Cardiac muscle cell (in vitro differentiated cells and primary cell): ENCODE data around the gene GJA3. TPM values are rescaled to one million over a fixed set of nuclear protein-coding genes. Genes with fewer than 3 reads are reported as not detected.

Experiments
- DNase-seq, 2 donors: peaks; one replicate each; pipeline versions ENCODE4 v3.0.0 to v3.0.0-alpha.2; 2010 to 2017; ENCODE audit warnings: low read depth in 1 of 2, low spot score in 1 of 2
- H3K27ac ChIP-seq: fragments of 200-600 bp; sonication (generic); 2 replicates; pipeline ENCODE4 v1.5.1; 2016
- H3K27me3 ChIP-seq: fragments of 200-600 bp; sonication (generic); 2 replicates; pipeline ENCODE4 v1.6.0; 2016; ENCODE audit warnings: control low read depth
- H3K36me3 ChIP-seq: fragments of 200-600 bp; sonication (generic); 2 replicates; pipeline ENCODE4 v1.5.1; 2016; ENCODE audit warnings: control low read depth
- H3K4me1 ChIP-seq: fragments of 200-600 bp; sonication (generic); 2 replicates; pipeline ENCODE4 v1.8.1; 2017; ENCODE audit warnings: low read depth, mild to moderate bottlenecking, mixed run types
- H3K4me3 ChIP-seq: fragments of 200-600 bp; sonication (generic); 2 replicates; pipeline ENCODE4 v1.5.1; 2016; ENCODE audit warnings: mild to moderate bottlenecking
- H3K9me3 ChIP-seq: fragments of 200-600 bp; sonication (generic); 2 replicates; pipeline ENCODE4 v1.5.1; 2017; ENCODE audit warnings: low read depth, mild to moderate bottlenecking, control low read depth
- polyA plus RNA-seq: library from polyadenylated mRNA; unstranded; fragments of >200 nt; fragmentation: Nextera tagmentation; extraction: Ambion mirVana; gene quantifications from 2 replicates; pipeline ENCODE4 v1.2.1, GENCODE V29; 2016
- total RNA-seq: library from RNA; depleted of rRNA; stranded (reverse); fragments of >200 nt; gene quantifications from 2 replicates; pipeline ENCODE4 v1.2.3, GENCODE V29; 2016
- TF ChIP-seq, protein P1 (sequence below): IDR thresholded peaks from 2 replicates; pipeline ENCODE4 v1.5.1; 2012; ENCODE audit warnings: low read depth, mild to moderate bottlenecking, low read length

The GJA3 gene
- total and polyA plus RNA-seq, 2 experiments from 2014 or later: 123 to 201 TPM

DNA sequence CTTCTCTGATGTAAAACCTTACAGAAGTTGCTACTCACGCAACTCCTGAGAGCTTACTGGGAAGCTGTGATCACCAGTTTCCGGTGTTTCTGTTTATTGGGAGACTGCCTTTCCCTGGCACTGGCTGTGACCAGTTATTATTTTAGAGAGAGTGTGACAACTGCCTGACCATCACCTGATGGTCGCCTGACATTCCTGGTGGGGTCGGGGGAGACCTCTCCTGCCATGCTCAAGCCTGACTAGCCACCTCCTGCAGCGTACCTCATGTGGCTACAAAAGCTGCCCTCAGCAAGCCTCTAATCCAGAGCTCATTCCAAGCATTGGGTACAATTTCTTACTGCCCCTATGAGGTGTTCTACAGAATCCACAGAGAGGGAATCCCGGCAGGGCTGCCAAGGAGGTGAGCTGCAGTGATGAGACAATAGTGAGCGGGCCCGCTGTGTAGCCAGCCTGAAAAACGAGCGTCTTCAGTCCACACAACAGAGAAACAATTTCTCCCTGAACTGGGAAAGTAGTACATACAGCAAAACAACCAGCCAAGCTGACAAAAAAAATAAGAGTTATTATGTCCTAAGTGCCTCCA, 28.7 kb downstream of the GJA3 start:
- TF ChIP-seq, protein P1, sequence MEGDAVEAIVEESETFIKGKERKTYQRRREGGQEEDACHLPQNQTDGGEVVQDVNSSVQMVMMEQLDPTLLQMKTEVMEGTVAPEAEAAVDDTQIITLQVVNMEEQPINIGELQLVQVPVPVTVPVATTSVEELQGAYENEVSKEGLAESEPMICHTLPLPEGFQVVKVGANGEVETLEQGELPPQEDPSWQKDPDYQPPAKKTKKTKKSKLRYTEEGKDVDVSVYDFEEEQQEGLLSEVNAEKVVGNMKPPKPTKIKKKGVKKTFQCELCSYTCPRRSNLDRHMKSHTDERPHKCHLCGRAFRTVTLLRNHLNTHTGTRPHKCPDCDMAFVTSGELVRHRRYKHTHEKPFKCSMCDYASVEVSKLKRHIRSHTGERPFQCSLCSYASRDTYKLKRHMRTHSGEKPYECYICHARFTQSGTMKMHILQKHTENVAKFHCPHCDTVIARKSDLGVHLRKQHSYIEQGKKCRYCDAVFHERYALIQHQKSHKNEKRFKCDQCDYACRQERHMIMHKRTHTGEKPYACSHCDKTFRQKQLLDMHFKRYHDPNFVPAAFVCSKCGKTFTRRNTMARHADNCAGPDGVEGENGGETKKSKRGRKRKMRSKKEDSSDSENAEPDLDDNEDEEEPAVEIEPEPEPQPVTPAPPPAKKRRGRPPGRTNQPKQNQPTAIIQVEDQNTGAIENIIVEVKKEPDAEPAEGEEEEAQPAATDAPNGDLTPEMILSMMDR: no peak
- Histone ChIP-seq H3K4me1 (peaks cover 28% of the 10 kb centered on the region), H3K27me3 (no peaks in the 10 kb centered on the region), H3K27ac (peak overlapping the region; percentile 49), H3K36me3 (no peaks in the 10 kb centered on the region), H3K9me3 (no peaks in the 10 kb centered on the region), H3K4me3 (no peak overlapping the region)
- no peak for DNase-seq

DNA sequence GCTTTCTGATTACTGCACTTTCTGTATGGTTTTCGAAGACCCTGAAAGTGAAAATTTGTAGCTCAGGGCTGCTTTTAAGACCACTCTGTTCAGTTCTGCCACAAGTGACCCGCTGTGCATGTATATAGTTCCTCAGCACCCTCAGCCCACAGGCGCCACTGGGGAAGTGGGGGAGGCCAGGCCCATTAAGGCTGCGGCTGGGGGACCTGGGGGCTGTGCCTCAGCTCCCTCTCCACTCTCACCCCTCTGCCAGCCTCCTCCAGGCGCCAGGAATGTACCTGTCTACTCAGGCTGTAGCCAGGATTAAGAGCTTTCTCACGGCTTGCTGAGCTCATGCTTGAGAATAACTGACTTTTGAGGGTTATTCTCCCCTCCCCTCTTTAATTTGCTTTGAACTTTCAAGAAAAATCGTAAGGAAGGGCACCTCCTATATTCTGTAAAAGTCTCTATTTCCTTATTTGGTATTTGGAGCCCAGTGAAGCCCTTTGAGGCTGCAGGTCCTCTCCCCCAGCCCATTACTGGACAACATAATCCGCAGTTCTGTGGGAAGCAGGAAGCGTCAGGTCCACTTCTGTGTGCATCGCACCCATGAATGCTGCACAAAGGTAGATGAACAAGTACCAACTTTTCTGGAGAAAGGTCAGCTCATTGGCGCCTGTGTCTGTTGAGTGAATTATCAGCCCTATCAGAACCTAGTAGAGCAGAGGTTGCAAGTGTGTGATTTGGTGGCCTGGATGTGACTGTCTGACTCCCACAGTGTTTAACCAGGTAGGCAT, 29.6 kb downstream of the GJA3 start:
- Histone ChIP-seq H3K27ac (peak overlapping the region; percentile 49), H3K36me3 (no peaks in the 10 kb centered on the region), H3K9me3 (no peaks in the 10 kb centered on the region), H3K4me1 (peaks cover 34% of the 10 kb centered on the region), H3K4me3 (no peak overlapping the region), H3K27me3 (no peaks in the 10 kb centered on the region)
- peak in 1 of 2 donors; percentile 38 for DNase-seq
- TF ChIP-seq, protein P1: no peak

DNA sequence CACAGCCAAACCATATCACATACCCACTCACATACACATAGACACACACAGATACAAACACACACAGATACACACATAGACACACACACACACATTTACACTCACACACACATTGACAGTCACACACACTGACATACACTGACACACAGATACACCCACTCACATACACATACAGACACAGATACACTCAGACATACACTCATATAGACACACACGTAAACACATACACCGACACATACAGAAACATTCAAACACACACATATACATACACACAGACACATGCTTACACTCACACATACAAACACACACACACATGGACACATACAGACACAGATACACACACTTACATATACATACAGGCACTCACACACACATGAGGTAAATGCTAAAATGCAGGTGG, 30.2 kb downstream of the GJA3 start:
- no peak for DNase-seq
- Histone ChIP-seq H3K4me3 (no peak overlapping the region), H3K4me1 (peaks cover 40% of the 10 kb centered on the region), H3K36me3 (no peaks in the 10 kb centered on the region), H3K27me3 (no peaks in the 10 kb centered on the region), H3K27ac (peak overlapping the region; percentile 49), H3K9me3 (no peaks in the 10 kb centered on the region)
- TF ChIP-seq, protein P1: no peak

DNA sequence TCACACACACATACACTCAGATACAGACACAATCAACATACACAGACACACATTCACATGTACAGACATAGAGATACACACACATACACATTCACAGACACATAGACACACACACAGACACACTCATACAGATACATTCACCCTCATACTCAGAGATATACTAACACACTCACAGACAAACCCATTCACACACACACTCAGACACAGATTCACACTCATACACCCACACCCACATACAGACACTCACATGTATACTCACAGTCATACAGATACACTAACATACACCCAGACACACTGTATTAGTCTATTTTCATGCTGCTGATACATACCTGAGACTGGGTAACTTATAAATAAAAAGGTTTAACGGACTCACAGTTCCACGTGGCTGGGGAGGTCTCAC, 30.8 kb downstream of the GJA3 start:
- no peak for DNase-seq
- no peak overlapping the region for H3K4me3 ChIP-seq
- H3K4me1 ChIP-seq: peaks cover 47% of the 10 kb centered on the region
- no peaks in the 10 kb centered on the region for H3K36me3 ChIP-seq
- TF ChIP-seq, protein P1: no peak
- H3K27ac ChIP-seq: no peak overlapping the region
- no peaks in the 10 kb centered on the region for H3K9me3 ChIP-seq
- H3K27me3 ChIP-seq: no peaks in the 10 kb centered on the region

DNA sequence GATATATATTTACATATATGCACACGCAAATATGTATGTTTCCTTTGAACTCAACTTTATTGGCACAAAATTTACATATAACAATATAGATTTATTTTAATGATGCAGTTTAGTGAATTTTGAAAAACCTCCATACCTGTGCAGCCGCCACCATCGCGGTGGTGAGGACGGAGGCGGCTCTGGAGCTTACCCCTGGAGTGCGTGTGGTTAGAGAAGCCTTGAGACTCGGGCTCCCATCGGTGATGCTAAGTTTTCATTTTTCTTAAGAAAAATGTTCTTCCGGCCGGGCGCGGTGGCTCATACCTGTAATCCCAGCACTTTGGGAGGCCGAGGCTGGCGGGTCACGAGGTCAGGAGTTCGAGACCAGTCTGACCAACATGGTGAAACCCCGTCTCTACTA, 31.8 kb downstream of the GJA3 start:
- TF ChIP-seq, protein P1: no peak
- DNase-seq: no peak

More for the DNA sequence above, 31.8 kb downstream of the GJA3 start:
- Histone ChIP-seq H3K4me1 (peaks cover 48% of the 10 kb centered on the region), H3K9me3 (no peaks in the 10 kb centered on the region), H3K27ac (no peak overlapping the region), H3K36me3 (no peaks in the 10 kb centered on the region), H3K27me3 (no peaks in the 10 kb centered on the region), H3K4me3 (no peak overlapping the region)
